K562 (cell line): ENCODE data around the gene LRRC27. TPM values are rescaled to one million over a fixed set of nuclear protein-coding genes. Genes with fewer than 3 reads are reported as not detected.

Source experiments
- CBX5 ChIP-seq: IDR thresholded peaks from 2 replicates; pipeline ENCODE4 v1.6.1; 2014; ENCODE audit warnings: low read depth, borderline replicate concordance
- CHD4 ChIP-seq: fragments of 200-600 bp; sonication (generic); IDR thresholded peaks from 3 replicates; pipeline ENCODE4 v1.6.1; 2012; ENCODE audit warnings: low read depth, mild to moderate bottlenecking, mixed read lengths, low read length, inconsistent platforms; ENCODE audit not compliant: insufficient read depth, insufficient replicate concordance, poor library complexity, severe bottlenecking
- CTBP1 ChIP-seq: fragments of 450-650 bp; IDR thresholded peaks from 2 replicates; pipeline ENCODE4 v1.6.1; 2016; ENCODE audit warnings: borderline replicate concordance
- EP400 ChIP-seq: fragments of 450-650 bp; IDR thresholded peaks from 2 replicates; pipeline ENCODE4 v1.6.1; 2017; ENCODE audit warnings: antibody characterized with exemption, mild to moderate bottlenecking, moderate library complexity
- ERF ChIP-seq: fragments of 450-650 bp; formaldehyde crosslinking; IDR thresholded peaks from 2 replicates; pipeline ENCODE4 v1.4.0; 2020; ENCODE audit warnings: mild to moderate bottlenecking, mixed read lengths
- GTF2F1 ChIP-seq: IDR thresholded peaks from 2 replicates; pipeline ENCODE4 v1.6.1; 2011; ENCODE audit warnings: low read depth, low read length, improper control_type of control experiment
- ID3 ChIP-seq, 2 experiments: fragments of 250-450 bp in 1 of 2; fragments of 450-650 bp in 1 of 2; sonication (Bioruptor Pico) in 1 of 2; IDR thresholded peaks; 2 replicates each; pipeline versions ENCODE4 v1.6.1 to v1.8.0; 2016 to 2021; ENCODE audit warnings: mild to moderate bottlenecking in 2 of 2, moderate library complexity in 2 of 2, missing compliant biosample characterization in 1 of 2, missing genetic modification characterization in 1 of 2
- MEF2A ChIP-seq: IDR thresholded peaks from 2 replicates; pipeline ENCODE4 v1.6.1; 2011; ENCODE audit warnings: low read depth, mild to moderate bottlenecking, low read length, moderate library complexity; ENCODE audit not compliant: control insufficient read depth
- NCOR1 ChIP-seq: fragments of 450-650 bp; IDR thresholded peaks from 2 replicates; pipeline ENCODE4 v1.6.1; 2016; ENCODE audit warnings: mild to moderate bottlenecking, moderate library complexity
- NR4A1 ChIP-seq, 2 experiments: fragments of 250-450 bp in 1 of 2; fragments of 450-650 bp in 1 of 2; sonication (Bioruptor Pico) in 1 of 2; IDR thresholded peaks; 2 replicates each; pipeline versions ENCODE4 v1.4.0 to v1.6.1; 2016 to 2020; ENCODE audit warnings: mild to moderate bottlenecking in 2 of 2, missing compliant biosample characterization in 1 of 2, missing genetic modification characterization in 1 of 2, moderate library complexity in 1 of 2
- OTX1 ChIP-seq: fragments of 450-650 bp; formaldehyde crosslinking; IDR thresholded peaks from 2 replicates; pipeline ENCODE4 v1.4.0; 2022; ENCODE audit warnings: mild to moderate bottlenecking
- SMARCE1 ChIP-seq: fragments of 450-650 bp; IDR thresholded peaks from 2 replicates; pipeline ENCODE4 v1.7.1; 2016; ENCODE audit warnings: mild to moderate bottlenecking
- THRB ChIP-seq: fragments of 450-650 bp; formaldehyde crosslinking; conservative IDR thresholded peaks from 2 replicates; pipeline ENCODE4 v1.4.0; 2022; ENCODE audit warnings: mild to moderate bottlenecking, missing genetic modification characterization
- ZBTB8A ChIP-seq: fragments of 450-650 bp; IDR thresholded peaks from 2 replicates; pipeline ENCODE4 v1.6.1; 2018; ENCODE audit warnings: mild to moderate bottlenecking, moderate library complexity; ENCODE audit not compliant: partially characterized antibody
- ZFP36 ChIP-seq: fragments of 150-350 bp; IDR thresholded peaks from 2 replicates; pipeline ENCODE4 v1.6.1; 2018; ENCODE audit warnings: low read length, low read depth; ENCODE audit not compliant: partially characterized antibody
- ZNF184 ChIP-seq: sonication (generic); formaldehyde crosslinking; IDR thresholded peaks from 2 replicates; pipeline ENCODE4 v1.5.0; 2020; ENCODE audit warnings: missing genetic modification reagents
- ZZZ3 ChIP-seq: fragments of 450-650 bp; IDR thresholded peaks from 2 replicates; pipeline ENCODE4 v1.6.1; 2016; ENCODE audit warnings: antibody characterized with exemption, mild to moderate bottlenecking, moderate library complexity
- polyA plus RNA-seq, 8 experiments: library from polyadenylated mRNA; depleted of rRNA in 4 of 8; stranded (reverse) in 5 of 8; unstranded in 3 of 8; fragments of >200 nt; fragmentation: Nextera tagmentation in 2 of 8; fragmentation: Illumina TruSeq in 1 of 8; extraction: Ambion mirVana in 2 of 8; extraction: Trizol in 1 of 8; gene quantifications; 2 replicates each; pipeline versions ENCODE4 v1.2.1 to v1.2.3, GENCODE V29; 2011 to 2014; ENCODE audit warnings: inconsistent platforms in 1 of 8, missing spikeins in 1 of 8
- total RNA-seq, 7 experiments: library from RNA; depleted of rRNA in 6 of 7; stranded (reverse); fragments of >200 nt in 6 of 7; fragmentation: Illumina TruSeq in 2 of 7; extraction: Trizol in 2 of 7; gene quantifications; 2 replicates each; pipeline versions ENCODE4 v1.2.1 to v1.2.3, GENCODE V29; 2011 to 2021; ENCODE audit warnings: low replicate concordance in 1 of 7
- TF ChIP-seq, protein P1 (sequence below), 2 experiments: fragments of 450-650 bp in 1 of 2; sonication (generic) in 1 of 2; formaldehyde crosslinking in 1 of 2; IDR thresholded peaks in 1 of 2; conservative IDR thresholded peaks in 1 of 2; 2 replicates each; pipeline versions ENCODE4 v1.6.1 to v1.8.1; 2016 to 2023; ENCODE audit warnings: mild to moderate bottlenecking in 2 of 2, moderate library complexity in 2 of 2, inconsistent platforms in 1 of 2, missing genetic modification reagents in 1 of 2
- TF ChIP-seq, protein P2 (sequence below), 2 experiments: IDR thresholded peaks in 1 of 2; conservative IDR thresholded peaks in 1 of 2; 2 replicates each; pipeline ENCODE4 v1.6.1; 2016; ENCODE audit warnings: low read depth in 2 of 2, mild to moderate bottlenecking in 1 of 2, missing compliant biosample characterization in 1 of 2, missing genetic modification characterization in 1 of 2, moderate library complexity in 1 of 2

LRRC27 gene
- total and polyA plus RNA-seq, 9 of the 15 experiments (the other 6 are each of a cell fraction or from before 2014, with no cell fraction given) = 0.10 to 2.7 (median 1.4) TPM

- TF ChIP-seq ZFP36 = no peak
- TF ChIP-seq NR4A1 (CRISPR knock-in tag; IDR thresholded peaks at IDR 0.05) = no peak
- no peak for TF ChIP-seq NR4A1 (tag; IDR thresholded peaks at IDR 0.05)
- TF ChIP-seq, protein P1, sequence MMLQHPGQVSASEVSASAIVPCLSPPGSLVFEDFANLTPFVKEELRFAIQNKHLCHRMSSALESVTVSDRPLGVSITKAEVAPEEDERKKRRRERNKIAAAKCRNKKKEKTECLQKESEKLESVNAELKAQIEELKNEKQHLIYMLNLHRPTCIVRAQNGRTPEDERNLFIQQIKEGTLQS (IDR thresholded peaks at IDR 0.05) = no peak
- TF ChIP-seq, protein P1 (CRISPR knock-in tag; conservative IDR thresholded peaks at IDR 0.05) = no peak
- no peak for TF ChIP-seq MEF2A
- peak; percentile 58; the same call in 1 of the 2 replicates for TF ChIP-seq EP400
- no peak for TF ChIP-seq ZNF184
- TF ChIP-seq ZZZ3 = no peak
- TF ChIP-seq CBX5 = no peak
- no peak for TF ChIP-seq SMARCE1
- peak; percentile 55 for TF ChIP-seq CTBP1
- no peak for TF ChIP-seq ZBTB8A
- TF ChIP-seq ID3 (CRISPR knock-in tag; IDR thresholded peaks at IDR 0.05) = no peak
- TF ChIP-seq ID3 (tag; IDR thresholded peaks at IDR 0.05) = 0 out of 2 replicates have a peak, but pooled peaks have one; percentile 31
- TF ChIP-seq THRB (CRISPR knock-in tag) = no peak
- TF ChIP-seq, protein P2, sequence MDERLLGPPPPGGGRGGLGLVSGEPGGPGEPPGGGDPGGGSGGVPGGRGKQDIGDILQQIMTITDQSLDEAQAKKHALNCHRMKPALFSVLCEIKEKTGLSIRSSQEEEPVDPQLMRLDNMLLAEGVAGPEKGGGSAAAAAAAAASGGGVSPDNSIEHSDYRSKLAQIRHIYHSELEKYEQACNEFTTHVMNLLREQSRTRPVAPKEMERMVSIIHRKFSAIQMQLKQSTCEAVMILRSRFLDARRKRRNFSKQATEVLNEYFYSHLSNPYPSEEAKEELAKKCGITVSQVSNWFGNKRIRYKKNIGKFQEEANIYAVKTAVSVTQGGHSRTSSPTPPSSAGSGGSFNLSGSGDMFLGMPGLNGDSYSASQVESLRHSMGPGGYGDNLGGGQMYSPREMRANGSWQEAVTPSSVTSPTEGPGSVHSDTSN (CRISPR knock-in tag; IDR thresholded peaks at IDR 0.05; ENCODE audit: low read depth) = no peak
- TF ChIP-seq, protein P2 (tag; conservative IDR thresholded peaks at IDR 0.05; ENCODE audit: low read depth) = no peak
- no peak for TF ChIP-seq GTF2F1
- TF ChIP-seq NCOR1 = 0 out of 2 replicates have a peak, but pooled peaks have one; percentile 31
- no peak for TF ChIP-seq OTX1 (CRISPR knock-in tag)
- TF ChIP-seq CHD4 = no peak
- no peak for TF ChIP-seq ERF (CRISPR knock-in tag)
Measured at GRCh38 chr10:132331601-132332432, at the start of gene LRRC27 (continued).
